Retina (tissue), 1 donor: ENCODE measurements around the gene DNER.
A peak's percentile ranks its signal among the peaks of the same experiment; 100 is the strongest.
"Not testable (repeated sequence)": the region's sequence is repeated elsewhere in the genome, so short reads cannot be mapped to it uniquely, and the experiment has no call there.

ENCODE experiments used
- DNase-seq: peaks from one replicate; pipeline ENCODE4 v3.0.0-alpha.2; 2016

The DNER gene

DNA sequence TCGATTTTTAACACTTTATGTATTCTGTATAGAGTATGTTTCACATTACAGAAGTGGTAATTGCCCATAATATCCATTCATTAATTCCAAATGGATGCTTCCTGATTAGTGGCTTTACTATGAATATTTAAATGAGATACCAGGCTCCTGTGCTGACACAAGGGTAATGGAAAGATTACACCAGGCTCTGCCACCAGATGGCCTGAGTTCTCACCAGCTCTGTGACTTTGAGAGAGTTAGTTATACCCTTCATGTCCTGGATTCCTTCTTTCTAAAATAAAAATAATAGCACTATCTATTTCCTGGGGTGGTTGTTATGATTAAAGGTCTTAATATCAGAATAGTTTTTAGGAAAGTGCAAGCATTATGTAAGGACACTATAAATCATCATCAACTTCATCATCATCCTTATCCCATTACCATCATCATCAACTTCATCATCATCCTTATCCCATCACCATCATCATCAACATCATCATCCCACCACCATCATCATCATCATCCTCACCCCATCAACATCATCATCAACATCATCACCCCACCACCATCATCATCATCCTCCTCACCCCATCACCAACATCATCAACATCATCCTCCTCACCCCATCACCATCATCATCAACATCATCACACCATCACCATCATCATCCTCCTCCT lies 151.8 kb downstream of the DNER start:
- DNase-seq = no peak

DNA sequence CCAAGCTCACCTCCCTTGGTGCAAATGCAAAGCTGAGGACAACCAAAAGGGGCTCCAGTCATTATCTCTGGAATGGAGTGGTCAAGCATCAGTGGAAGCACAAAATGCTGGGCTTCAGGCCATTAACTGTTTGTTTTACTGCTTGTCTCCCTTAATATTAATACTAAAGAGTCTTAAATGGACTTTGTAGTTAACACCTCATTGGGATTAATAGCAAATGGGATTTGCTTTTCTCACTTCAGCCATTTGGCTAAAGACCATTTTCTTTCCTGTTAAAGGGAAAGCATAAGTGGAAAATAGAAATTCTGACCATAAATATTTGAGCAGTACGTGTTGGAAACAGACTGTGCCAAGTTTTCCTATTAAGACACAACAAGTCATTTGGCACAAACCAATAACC lies 154.4 kb downstream of the DNER start:
- no peak for DNase-seq

DNA sequence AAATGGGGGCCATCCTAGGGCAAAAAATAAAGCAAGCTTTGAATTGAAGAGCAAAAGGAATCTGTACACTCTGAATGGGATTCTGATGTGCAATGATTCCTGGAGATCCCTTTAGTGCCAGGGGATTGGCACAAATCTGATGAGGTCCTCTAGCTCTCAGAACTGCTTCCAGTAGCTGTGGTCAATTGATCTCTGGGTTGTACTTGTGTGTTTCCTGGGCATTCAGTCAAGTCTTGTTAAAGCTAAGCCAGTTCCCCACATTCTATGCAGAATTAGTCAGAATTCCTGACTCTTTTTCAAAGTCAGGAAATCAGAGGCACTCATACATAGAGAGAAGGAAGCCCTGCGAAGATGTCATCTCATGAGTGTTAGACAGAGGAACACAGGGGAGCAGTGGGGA lies 161.3 kb downstream of the DNER start:
- DNase-seq = no peak

DNA sequence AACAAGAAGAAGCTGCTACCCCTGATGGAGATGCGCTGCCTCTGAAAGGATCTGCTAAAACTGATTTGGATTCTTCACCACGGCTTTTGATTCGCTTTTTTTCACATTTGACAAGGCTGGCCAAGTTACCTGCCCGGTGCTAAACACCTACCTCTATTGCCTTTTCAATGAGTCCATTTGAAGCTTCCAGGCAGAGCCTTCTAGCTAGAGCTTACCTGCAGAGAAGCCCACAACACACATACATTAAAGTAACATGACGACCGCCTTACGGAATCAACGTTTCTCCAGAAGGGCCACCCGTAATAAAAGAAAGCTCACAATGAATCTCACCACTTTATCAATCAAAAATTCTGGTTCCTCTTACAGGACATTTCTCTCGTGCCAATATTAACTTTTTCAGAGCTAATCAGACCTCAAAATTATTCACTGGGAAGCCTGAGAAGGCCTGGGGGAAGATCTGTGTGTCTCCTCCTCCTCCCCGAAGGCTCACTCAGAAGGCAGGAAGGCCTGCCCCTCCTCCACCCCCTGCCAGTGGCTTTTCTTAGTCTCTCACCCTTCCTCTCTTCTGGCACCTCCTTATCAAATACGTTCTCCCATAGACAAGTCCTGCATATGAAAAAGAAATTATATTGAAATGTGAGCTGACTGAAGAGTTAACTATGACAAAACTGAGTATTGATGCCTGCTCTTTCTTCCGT lies 171.0 kb downstream of the DNER start:
- DNase-seq = no peak

DNA sequence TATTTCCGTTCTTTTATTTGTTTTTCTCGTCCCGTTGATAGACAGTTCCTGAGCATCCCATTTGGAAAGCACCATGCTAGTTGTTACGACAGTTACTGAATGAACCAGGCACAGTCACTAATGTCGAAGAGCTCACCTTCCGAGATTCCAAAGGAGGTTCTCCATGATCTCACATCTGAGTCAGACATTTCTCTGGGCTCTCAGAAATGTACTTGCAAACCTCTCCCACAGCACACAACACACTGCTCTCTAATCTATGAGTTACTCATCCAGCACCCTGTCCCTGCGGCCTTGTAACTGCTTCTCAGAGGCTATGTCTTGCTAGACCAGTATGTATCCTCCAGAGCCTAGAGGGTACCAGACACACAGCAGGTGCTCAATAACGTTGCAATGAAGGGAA lies 174.7 kb downstream of the DNER start:
- no peak for DNase-seq

DNA sequence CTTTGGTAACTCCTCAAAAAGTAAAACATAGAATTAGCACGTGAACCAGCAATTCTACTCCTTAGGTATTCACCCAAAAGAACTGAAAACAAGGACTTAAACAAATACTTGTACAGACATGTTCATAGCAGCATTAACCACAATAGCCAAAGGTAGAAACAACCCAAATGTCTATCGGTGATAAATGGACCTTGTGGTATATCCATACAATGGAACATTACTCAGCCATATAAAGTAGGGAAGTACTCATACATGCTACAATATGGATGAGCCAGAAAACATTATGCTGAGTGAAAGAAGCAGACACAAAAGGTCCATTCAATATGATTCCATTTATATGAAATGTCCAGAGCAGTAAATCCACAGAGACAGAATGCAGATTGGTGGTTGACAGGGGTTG lies 182.8 kb downstream of the DNER start:
- DNase-seq = no peak

DNA sequence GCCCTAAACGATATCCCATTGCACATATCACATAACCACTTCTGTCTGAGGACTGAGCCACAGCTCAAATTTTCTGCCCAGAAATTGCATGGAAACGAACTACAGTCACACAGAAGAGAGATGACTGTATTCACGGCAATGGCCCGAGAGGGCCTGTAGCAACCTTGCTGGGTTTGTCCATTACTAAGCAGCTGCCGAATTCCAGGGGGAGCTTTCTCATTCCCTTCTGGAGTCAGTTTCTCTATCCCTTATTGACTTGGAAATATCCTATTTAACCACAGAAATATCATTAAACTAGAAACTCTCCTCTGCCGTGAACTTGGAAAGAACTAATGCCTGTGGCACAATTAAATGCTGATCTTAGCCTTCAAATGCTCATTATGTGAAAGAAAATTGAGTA lies 183.9 kb downstream of the DNER start:
- DNase-seq = no peak

DNA sequence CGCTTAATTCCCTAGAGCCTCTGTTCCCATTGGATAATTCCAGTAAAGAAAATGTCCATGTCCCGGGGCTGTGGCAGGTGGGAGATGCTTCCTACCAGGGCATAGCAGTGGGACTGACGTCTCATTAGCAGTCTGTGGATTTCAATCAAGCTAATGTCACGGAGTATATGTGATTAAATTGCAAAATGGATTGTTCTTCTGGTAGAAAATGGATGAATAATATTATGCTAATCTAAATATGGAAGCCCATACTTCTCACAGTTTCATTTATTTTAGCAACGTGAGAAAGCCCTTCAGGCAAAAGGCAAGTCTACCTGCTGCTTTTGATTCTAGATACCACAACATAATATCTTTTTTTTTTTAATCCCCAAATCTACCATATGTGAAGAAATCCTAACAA lies 185.5 kb downstream of the DNER start:
- no peak for DNase-seq

DNA sequence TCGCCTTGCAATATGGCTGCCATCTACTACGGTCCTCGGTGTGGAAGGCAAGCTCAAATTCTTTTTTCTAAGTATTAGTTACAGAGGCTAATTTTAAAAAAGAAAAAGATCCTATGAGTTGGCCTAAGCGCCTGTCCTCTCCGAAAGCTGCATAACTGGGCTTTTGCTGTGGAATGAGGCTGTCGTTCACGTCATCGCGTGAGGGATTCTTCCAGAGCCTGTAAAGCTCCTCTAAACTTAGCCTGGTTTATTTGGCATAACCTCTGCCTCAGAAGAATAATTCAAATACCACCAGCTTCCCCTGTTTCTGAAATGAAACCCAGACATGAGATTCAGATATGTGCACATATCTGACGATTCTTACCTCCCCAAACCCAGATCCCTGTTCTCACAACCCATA lies 187.4 kb downstream of the DNER start:
- no peak for DNase-seq

DNA sequence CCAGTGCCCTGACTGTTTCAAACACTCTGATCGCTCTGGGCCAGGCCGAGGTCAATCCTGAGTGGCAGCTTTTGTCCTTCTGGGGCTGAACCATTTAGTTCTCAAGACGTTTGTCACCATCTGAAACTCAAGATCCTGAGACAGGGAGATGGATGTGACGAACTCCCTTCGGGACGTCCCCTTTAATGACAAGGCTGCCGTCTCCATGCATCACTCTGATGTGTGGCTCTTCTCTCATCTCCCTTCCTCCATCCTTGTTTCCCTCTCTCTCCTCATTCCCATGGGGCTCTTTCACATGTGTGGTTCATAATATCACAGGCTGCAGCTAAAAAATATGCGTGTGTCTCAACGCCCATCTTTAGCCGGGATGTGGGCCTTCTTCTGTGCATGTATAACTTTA lies 189.6 kb downstream of the DNER start:
- peak; percentile 49 for DNase-seq

DNA sequence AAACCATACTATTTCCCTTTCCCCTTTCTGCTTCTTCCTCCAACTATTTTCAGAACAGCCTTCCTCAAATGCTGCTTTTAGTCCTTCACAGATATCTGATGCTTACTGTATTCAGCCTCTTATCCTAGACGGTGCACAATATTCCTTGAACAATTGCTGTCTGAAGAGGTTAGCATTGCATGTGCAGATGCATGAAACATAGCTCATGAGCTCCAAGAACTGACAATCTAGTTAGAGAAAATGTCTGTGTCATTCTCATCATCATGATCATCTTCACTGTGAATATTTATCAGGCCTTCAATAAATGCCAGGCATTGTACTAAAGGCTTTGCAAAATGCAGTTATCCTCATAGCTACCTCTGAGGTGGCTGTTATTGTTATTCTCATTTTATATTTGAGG lies 190.7 kb downstream of the DNER start:
- DNase-seq = peak; percentile 38

DNA sequence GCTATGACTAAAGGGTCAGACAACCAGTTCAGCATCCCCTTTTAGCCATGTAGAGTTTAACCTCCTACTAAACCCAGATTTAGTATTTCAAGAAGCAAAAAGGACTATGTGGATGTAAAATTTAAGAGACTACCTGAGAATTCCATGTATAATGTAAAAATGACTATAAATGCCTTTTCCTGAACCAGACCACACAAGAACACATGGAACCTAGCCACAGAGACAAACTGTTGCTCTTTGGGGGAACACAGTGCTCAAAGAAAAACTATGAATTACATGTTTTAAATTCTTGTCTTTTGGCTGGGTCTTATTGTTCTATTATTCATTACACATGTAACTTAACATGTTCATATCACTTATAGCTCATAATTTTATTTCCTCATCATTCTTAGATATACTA lies 192.8 kb downstream of the DNER start:
- no peak for DNase-seq

DNA sequence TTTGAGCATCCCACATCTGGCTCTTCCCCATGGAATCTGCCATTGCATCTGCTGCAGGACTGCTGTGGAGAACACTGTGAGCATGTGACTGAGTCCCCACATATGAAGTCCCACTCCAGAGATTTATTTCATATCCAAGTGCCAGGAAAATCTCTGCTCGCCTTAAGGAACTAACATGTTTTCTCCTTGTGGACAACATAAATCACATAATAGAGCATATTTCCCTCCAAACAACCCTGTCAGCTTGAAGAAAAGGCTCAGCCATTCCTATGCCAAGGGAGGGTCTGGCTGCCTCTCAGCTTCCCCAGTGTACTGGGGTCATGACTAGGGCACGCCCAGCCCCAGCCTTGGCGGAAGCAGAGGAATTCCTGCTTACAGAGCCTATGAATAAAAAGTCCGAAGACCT lies 193.7 kb downstream of the DNER start:
- DNase-seq = peak; percentile 27

DNA sequence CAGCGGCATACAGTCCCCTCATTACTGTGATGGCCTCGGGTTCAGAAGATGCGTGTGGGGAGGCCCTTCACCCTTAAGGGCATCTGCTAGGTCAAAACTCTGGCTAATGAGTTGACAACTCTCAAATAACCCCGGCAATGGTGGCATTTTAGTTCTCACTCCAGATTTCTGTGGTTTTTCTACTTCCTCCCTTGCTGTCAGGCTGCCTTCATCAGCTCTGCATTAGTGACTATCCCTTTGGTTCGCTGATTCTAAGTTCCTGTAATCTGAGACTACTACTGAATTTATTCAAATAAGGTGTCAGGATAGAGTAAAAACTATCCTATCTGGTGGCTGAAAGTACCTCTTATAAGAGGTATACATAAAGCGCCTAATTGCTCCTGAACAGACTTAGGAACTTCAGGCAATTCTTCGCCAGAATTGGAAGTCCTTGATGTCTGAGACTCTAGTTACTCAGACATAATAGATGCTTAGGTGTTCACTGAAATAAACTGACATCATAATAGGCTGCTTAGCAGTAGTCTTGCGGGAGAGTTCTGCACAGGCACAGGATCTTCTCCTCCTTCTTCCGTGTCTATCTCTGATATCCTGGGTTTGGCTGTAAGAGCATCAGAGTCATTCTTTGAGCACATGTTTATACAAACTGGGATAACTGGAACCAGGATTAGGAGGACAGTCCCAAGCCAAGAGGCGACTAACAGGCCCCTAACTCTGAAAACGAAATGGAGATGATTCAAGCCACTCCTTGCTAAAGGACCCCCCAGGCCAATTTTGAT lies 194.5 kb downstream of the DNER start:
- DNase-seq = peak; percentile 39

DNA sequence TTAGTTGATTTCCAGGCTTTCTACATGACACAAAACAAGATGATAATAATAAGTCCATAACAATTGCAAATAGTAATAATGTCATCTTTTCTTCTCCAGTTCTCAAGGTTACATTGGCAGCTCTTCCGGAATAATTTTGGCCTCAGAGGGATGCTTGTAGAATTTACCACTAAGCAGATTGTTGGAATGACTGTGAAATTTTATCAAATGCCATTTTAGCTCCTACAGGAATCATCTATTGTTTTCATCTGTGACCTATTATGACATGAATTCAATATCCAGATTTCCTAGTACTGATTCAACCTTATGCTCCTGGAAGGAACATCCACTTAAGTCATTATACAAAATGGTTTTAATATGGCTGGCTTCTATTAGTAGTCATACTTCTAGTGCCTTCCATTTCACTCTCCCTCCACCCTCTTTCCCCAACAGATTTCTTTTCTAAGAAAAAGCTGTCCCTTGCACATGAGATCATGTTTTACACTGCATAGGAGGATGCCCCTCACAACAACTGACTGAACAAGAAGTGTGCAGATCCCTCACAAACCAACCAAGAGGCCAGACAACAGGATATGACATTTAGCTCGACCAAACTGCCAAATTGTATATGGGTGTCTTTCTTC lies 200.0 kb downstream of the DNER start:
- DNase-seq = no peak

DNA sequence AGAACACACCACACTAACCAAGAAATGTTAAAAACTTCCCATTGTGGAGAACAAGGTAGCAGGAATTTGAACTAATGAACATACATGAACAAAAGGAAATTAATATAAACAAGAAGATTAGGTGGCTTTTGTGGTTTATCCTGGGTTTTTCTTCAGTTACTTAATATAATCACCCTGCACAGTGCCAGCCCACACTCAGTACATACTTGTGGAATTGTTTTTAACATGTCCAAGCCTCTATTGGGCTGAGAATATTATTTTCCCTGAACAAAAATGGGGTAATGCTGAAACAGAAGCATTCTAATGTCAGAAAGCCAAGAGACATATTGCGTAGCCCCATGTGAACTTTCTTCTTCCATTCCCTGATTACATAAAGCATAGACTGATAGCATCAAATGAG lies 202.8 kb downstream of the DNER start:
- no peak for DNase-seq

DNA sequence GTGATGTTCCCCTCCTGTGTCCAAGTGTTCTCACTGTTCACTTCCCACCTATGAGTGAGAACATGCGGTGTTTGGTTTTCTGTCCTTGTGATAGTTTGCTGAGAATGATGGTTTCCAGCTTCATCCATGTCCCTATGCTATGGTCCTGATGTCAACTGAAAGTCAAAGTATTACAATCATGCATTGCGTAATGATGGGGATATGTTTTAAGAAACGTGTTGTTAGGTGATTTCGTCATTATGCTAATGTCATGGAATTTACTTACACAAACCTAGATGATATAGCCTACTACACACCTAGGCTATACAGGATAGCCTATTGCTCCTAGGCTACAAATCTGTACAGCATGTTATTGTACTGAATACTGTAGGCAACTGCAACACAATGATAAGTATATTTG lies 207.7 kb downstream of the DNER start:
- not testable (repeated sequence) for DNase-seq

DNA sequence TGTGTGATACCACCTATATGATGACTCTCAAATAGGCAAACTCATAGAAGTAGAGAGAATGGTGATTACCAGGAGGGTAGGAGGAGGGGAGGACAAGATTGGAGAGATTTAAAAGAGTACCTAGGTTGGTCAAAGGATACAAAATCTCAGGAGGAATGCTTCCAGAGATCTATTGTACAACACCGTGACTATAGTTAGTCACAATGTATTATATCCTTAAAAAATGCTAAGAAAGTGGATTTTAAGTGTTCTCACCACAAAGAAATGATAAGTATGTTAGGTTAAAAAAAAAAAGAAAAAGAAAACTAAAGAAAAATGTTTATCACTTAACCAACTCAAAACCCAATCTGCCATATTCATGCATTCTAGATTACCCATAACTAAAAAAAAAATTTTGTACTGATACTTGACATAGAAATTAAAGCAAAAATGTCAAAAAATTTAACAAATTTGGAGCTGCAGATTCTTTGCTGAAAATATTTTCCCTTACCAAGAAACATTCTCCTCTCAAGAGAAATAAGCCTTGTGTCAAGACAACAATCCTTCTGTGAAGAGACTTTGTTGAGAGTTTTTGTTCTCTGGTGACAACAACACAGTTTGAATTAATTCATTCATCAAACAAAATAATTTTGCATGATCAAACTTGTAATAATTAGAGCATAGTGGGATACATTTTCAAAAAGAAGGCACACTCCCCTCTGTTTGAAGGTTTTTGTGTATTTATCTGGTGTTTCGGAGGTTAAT lies 213.1 kb downstream of the DNER start:
- no peak for DNase-seq

DNA sequence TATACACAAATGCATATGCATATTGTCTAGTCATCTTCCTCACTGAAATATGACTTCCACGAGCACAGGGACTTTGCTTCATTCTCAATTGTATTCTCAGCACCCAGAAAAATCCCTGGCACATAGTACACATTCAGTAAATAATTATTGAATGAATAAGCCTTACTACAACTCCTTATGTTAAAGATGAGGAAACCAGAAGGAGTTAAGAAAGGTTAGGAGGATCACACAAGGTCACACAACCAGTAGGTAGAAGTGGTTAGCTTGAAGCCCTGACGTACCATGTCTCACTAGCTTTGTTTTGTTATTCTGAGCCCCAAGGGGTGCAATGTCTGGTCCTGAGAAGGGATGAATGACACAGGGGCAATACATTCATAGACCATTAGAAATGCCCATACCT lies 222.3 kb downstream of the DNER start:
- DNase-seq = no peak

DNA sequence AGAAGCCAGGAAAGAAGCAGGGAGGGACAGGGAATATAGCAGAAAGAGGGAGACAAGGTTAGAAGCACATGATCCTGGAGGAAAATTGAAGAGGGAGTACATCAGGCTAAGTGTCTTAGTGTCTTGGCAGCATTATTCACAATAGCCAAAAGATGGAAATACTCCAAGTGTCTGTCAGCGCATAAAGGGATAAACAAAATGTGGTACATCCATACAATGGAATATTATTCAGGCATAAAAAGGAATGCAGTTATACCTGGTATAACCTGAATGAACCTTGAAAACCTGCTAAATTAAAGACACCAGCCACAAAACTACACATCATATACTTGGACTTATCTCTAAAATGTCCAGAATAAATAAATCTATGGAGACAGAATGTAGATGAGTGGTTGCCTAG lies 224.2 kb downstream of the DNER start:
- no peak for DNase-seq

DNA sequence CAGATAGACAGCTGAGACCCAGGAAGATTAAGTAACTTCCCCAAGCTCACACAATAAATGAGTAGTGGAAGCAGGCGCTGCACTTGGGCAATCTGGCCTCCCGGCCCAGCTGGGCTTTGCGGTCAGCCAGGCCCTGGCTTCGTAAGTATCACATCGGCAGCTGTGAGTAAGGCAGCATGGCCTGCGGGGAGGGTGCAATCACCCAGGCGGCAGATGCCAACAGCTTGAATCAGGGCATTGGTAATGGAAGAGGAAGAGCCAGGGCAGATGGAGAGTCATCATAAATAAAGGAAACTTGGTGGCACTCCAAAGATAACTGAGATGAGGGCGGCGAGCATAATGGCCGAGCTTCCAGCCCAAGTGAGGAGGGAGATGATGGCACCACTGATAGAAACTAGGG lies 225.3 kb downstream of the DNER start:
- DNase-seq = no peak

DNA sequence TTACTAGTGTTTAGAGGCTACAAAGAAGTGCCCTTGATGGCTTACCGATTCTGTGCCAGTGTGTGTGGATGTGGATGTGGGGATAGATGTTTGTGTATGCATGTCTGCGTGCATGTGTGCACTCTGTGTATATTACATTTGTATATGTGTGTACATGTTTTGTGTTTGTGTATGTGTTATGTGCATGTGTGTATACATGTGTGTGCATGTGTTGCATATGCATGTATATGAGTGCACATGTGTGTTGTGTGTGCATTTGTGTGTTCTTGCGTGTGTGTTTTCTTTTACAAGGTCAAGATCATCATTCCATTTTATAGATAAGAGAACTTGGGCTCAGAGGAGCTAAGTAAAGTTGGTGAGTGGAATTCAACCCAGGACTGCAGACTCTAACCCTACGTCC lies 226.1 kb downstream of the DNER start:
- DNase-seq = no peak

DNA sequence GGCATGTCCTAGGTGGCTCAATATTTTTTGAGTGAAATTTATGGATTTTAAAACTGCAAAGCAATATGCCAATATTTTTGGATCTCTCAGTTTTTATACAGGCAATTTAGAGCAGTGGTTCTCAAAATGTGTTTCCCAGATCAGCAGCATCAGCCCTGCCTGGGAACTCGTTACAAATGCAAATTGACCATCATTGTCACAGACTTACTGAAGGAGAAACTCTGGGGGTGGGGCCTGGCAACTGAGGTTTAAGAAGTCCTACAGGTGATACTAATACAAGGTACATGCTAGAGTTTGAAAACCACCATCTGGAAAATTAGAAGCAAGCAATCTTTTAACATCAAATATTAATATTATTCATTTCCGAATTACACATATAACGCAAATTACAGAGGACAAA lies 227.7 kb downstream of the DNER start:
- no peak for DNase-seq
